IPS-NIHi7 (cell line): ENCODE data around the gene C10orf143.

Experiments used
- DNase-seq: peaks from one replicate; pipeline ENCODE4 v3.0.0; 2012; ENCODE audit warnings: mixed read lengths; ENCODE audit errors: extremely low spot score

C10orf143 gene

DNA sequence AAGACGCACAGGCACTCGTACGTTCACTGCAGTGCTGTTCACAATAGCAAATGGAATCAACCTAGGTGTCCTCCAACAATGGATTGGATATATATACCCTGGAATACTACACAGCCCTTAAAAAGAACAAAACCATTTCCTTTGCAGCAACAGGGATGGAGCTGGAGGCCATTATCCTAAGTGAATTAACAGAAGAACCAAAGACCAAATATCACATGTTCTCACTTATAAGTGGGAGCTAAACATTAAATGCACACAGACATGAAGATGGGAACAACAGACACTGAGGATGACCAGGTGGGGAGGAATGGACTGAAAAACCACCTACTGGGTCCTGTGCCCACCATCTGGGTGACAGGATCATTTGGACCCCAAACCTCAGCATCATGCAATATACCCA, 94.5 kb downstream of the C10orf143 start:
- DNase-seq, result no peak

DNA sequence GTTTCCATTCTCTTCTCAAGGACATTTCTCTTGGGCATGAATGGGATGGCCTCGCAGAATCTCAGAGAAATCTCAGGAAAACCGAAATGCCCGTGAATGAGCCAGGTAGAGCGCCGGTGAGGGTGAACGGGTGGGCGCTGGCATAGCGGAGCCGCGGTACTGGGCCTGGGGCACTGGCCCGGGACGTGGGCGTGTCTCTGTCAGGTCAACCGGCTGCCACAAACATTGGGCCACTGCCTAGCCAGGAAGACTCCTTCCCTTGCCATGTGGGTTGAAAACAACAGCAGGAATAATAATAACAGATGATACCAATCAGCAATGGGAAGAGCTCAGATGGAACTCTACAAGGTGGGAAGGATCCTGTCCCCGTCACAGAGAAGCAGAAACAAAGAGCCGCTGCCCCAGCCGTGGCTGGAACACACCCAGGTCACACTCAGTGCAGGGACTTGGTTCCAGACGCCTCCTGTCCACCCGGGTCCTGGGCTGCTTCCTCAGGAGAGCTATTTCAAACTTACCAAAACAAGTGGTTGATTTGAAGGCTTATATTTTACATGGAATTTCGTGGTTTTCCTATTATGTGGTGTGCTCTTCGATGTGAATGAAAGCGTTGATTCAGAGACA, 95.4 kb downstream of the C10orf143 start:
- DNase-seq, result no peak

DNA sequence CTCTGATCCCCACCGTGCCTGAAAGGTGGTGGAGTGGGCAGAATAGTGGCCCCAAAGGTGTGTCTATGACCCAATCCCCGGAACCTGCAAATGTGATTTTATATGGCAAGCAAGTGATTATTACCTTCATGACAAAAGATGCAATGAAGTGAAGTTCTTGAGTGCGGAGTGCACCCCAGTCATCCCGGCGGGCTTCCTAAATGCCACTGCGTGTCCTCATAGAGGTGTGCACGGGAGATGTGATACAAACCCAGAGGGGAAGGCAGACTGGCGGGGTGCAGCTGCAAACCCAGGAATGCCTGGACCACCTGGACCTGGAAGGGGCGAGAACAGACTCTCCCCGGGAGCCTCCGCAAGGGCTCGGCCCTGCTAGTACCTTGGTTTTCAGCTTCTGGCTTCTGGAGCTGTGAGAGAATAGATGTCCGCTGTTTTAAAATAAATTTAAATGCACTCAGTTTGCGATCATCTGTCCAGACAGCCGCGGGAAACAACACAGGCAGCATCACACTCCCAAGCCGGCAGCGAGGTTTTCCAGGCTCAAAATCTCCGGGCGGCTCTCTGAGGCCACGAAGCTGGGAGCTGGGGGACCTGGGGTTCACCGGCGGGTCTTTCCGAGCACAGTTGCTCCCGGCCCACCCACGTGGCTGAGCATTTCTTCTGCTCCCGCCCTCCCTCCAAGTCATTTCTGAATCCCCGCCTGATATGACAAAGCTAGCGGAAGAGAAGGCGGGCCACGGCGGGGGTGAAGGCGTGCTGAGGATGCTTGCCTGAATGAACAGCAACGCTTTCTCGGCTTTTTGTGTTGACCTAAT, 96.2 kb downstream of the C10orf143 start:
- no peak for DNase-seq
